Measurements from ENCODE around the gene DENND2C.

The DENND2C gene

GRCh38 chr1:114547076-114547475 lies 122.8 kb downstream of the DENND2C start:
- DNase-seq (ENCODE audit: low read depth in 2 of 2), result no peak

- no peak for DNase-seq (ENCODE audit: low read depth in 2 of 2)
Observed at GRCh38 chr1:114545796-114546195, 124.1 kb downstream of the DENND2C start.

GRCh38 chr1:114545315-114545714 lies 124.5 kb downstream of the DENND2C start:
- DNase-seq (ENCODE audit: low read depth in 2 of 2), result no peak

DNA sequence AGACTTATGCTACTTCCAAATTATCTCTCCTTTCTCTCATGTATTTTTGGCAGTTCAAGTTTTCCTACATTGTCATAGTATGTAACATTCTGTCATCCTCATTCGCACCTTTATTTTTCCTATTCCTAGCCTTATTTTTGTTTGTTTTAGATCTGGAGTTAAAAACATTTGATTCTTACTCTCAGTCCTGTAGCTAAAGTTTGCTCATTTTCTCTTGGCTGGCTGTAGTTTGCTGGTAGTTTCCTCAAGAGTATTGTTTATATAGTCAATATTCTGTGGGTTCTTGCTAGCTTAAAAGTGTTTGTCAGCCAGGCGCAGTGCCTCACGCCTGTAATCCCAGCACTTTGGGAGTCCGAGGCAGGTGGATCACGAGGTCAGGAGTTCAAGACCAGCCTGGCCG lies 129.0 kb downstream of the DENND2C start:
- DNase-seq (ENCODE audit: low read depth in 2 of 2), result no peak

DNA sequence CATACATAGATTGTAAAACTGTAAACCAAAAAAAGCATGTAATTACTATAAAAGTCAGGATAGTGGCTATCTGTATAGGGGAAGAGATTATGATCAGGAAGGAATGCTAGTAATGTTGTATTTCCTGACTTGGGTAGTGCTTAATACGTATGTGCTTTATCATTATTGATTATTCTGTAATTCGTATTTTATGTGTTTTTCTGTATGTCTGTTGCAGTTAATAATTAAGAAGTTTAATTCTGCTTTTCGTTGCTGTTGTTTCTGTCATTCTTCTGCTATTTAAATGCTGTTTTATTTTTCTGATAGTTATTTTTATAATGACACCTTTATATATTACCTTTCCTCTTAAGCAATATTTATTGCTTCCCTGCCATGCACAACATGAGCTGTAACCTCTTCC lies 129.6 kb downstream of the DENND2C start:
- no peak for DNase-seq (ENCODE audit: low read depth in 2 of 2)

DNA sequence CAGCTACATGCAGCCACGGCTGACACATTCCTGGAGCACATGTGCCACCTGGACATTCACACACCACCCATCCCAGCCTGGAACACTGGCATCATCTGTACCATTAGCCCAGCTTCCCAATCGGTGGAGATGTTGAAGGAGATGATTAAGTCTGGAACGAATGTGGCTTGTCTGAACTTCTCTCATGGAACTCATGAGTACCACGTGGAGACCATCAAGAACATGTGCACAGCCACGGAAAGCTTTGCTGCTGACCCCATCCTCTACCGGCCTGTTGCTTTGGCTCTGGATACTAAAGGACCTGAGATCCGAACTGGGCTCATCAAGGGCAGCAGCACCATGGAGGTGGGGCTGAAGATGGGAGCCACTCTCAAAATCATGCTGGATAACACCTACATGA lies 133.8 kb downstream of the DENND2C start:
- DNase-seq (ENCODE audit: low read depth in 2 of 2), result no peak

- DNase-seq (ENCODE audit: low read depth in 2 of 2), result no peak
Observed at GRCh38 chr1:114535401-114535800, 134.4 kb downstream of the DENND2C start.

Measured in stimulated activated CD8-positive, alpha-beta memory T cell treated with anti-CD3 and anti-CD28 coated beads, Interleukin-2, amount 100 ng/mL, for 48 hours (primary cell).